Nucleus accumbens (tissue), 56 donors: ENCODE results near the gene FANCE.

Source experiments
- DNase-seq, 56 donors: peaks; one replicate each; lab custom pipeline; 2025; lab: John Stamatoyannopoulos, UW

Gene FANCE

DNA sequence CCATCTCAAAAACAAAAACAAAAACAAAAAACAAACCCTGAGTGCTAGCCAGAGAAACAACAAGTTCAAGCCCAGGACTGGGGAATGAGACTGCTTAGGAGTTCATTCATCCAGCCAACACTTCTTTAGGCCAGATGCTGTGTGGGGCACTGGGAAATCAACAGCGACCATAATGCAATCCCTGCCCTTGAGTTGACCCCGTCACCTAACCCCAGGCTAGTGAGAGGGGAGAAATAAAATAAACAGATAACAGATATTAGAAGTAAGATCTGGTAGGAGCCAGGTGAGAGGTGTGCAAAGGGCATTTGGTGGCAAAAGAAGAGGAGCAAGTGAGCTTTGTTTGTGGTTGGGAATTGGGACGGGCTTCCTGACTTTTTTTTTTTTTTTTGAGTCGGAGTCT, 11.2 kb downstream of the FANCE start:
- no peak for DNase-seq

DNA sequence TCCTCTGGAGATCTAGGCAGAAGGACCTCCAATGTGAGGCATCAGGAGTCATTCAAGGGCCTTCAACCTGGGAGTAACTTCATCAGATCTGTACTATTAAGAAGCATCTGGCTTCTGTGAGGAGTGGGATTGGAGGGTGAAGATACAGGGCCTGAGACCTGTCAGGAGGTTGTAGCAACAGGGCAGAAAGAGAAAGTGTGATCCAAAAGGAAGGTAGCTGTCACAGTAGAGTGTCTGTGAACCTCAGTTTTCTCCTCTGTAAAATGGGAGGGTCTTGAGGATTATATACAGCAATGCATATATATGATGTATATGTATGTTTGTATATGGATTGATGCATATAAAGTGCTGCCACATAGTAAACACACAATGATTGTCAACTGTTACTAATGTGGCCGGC, 13.5 kb downstream of the FANCE start:
- DNase-seq: no peak

DNA sequence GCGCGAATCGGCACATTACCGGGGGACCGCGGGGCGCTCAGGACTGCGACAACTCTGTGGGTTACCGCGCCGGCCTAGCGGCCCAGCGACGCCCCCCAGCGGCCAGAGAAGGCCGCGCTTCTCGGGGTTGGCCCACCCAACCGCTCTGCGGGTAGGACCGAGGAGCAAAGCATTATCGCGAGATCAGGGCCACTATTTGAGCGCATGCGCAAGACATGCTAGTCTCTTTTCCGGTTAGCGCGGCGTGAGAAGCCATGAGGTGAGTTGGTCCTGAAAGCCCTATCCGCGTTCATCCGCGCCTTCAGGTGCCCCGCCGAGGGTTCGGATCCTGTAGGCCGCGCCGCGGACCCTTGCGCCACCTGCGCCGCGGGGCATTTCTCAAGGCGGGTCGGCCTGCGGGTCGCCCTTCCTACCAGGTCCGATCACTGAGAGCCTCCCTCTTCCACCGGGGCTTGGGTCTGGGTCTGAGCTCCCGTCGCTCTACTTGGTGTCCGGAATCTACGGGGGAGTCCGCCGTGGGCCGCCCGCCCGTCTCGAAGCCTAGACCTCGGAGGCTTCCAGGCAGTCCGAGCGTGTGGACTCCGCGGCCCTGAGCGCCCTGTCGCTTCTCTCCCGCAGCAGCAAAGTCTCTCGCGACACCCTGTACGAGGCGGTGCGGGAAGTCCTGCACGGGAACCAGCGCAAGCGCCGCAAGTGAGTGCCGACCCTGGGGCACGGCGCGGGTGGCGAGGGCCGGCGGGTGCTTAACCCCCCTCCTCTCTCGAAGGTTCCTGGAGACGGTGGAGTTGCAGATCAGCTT, 16.2 kb downstream of the FANCE start, which contains the start of gene RPL10A:
TSS of gene RPL10A (plus strand) at position 221 of the 799 bp plus-strand sequence. CDS start at position 255, 34 bp downstream.
- peak; percentile 42 to 98 (median 92) for DNase-seq

DNA sequence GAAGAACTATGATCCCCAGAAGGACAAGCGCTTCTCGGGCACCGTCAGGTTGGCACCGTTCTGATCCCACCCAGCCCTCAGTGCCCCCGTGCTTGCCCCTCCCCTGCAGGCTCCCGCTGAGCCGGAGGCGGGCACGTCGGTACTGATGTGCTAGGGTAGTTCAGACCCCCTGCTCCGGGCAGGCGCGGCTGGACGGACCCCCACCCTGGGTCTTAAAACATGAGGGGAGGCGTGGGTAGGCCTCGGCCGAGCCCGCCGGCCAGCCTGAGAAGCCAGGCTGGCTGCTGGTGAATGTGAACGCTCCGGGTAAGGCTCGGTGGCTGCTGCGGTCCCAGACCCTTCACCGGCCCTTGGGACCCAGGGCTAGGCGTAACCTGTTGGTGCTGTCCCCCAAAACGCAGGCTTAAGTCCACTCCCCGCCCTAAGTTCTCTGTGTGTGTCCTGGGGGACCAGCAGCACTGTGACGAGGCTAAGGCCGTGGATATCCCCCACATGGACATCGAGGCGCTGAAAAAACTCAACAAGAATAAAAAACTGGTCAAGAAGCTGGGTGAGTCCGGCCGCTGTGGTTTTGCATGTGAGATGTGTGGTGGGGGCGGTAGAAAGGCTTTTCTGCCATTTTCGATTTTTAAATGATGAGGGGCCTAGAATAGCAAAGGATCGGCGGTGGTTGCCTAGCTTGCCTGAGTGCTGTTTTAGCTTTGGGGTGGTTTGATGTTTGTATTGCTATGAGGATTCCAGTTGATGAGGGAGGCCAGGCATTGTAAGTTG, 17.0 kb downstream of the FANCE start:
- peak in 16 of 56 donors; percentile 22 to 71 (median 60) for DNase-seq

DNA sequence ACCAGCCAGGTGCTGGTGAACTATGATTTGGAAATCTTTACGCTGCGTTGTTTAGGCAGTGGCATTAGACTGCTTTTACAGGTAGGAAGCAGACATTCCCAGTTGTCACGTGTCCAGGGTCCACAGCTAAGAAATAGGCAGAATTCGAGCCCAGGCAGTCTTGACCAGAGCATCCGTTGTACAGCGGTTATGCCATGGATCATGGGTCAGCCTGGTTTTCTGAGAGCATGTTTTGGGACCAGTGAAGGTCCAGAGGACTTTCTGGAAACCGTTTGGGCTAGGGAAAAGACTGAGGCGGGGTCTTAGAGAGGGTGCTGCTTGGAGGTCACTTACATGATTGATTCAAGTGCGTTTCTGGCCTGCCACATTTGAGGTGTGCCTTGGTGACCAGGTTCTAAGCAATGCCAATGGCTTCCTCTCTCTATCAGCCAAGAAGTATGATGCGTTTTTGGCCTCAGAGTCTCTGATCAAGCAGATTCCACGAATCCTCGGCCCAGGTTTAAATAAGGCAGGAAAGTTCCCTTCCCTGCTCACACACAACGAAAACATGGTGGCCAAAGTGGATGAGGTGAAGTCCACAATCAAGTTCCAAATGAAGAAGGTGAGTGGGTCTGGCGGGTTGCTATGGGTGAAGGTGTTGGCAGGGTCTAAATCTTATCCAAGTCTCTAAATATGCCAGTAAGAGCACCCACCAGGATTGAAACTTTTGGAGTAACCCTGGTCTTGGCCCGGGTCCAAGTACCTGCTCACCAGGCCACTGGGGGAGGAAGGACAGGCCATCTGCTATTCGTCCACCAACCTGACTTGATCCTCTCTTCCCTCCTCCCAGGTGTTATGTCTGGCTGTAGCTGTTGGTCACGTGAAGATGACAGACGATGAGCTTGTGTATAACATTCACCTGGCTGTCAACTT, 17.9 kb downstream of the FANCE start:
- DNase-seq: no peak

DNA sequence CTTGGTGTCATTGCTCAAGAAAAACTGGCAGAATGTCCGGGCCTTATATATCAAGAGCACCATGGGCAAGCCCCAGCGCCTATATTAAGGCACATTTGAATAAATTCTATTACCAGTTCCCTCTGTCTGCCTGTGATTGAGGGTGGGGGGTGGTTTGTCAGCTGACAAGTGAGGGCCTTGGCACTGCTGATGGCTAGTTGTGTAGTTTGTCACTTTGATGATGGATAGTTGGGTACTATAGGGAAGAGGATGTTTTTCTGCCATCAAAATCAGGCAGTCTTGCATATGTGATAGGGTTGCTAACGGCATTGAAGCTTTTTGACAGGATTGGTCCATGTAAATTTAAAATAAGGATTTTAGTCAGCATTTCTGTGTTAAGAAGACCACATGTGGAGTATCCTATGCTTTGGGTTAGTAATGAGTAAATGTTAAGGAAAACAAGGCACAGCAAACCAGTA, 18.6 kb downstream of the FANCE start:
- no peak for DNase-seq

DNA sequence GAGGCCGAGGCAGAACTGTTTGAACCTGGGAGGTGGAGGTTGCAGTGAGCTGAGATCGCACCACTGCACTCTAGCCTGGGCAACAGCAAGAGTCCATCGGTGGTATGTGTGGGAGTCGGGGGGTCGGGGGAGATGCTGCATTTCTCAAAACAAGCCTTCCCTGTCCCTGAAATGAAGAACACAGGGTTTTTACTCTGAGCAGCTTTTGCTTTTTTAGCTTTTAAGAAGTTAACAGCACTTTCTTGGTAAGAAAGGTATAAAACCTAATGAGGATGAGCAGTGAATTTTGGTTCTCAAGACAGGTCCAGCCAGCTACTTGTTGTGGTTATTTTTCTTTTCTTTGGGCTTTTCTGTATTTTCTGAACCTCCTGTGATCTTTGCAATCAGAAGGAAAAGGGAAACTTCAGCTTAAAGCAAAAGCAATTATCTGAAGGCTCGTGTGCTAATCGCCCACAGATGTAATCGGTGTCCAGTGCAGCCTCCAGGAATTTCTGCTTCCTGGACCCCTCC, 19.8 kb downstream of the FANCE start:
- no peak for DNase-seq

DNA sequence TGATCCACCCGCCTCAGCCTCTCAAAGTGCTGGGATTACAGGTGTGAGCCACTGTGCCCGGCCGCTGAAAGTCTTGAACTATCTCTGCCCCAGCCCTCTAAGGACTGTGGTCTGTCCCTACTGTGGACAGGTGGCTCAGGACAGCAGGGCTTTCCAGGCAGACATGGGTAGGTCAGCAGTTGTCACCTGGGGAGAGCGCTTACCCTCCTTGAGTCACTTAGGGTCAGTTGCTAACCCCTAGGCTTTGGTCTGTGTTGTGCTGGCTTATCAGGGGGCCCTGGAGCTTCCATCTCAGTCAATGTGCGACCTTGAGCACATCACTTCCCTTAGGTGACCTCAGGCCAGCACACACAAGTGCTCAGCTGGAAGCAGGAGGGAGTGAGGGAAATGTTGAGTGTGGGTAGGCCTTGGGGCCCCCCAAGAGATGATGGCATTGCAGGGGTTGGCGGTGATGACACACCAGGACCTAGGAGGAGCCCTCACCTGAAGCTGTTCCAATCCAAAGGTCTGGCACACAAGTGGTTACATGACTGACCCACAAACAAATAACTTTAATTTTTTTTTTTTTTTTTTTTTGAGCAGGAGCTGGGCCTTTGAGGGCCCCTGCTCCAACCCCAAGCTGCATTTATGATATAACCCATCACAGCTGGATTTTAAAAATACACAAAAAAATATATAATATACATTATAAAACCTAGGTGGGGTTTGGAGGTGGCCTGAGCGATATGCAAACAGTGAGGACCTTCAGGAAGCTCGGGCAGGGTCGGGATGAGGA, 21.1 kb downstream of the FANCE start:
- DNase-seq: no peak

DNA sequence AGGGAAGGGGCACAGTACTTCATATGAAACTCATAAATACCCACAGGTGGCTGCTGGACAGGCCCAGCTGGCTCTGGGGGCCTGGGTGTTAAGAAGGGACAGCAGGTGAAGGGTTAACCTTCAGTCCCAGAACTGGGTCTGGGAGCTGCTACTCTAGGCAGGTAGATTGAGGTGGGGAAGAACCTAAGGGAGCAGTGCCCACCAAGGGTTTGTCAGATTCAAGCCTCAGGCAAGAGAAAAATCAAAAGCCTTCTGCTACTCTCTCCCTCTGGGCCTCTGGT, 21.7 kb downstream of the FANCE start:
- DNase-seq: no peak

DNA sequence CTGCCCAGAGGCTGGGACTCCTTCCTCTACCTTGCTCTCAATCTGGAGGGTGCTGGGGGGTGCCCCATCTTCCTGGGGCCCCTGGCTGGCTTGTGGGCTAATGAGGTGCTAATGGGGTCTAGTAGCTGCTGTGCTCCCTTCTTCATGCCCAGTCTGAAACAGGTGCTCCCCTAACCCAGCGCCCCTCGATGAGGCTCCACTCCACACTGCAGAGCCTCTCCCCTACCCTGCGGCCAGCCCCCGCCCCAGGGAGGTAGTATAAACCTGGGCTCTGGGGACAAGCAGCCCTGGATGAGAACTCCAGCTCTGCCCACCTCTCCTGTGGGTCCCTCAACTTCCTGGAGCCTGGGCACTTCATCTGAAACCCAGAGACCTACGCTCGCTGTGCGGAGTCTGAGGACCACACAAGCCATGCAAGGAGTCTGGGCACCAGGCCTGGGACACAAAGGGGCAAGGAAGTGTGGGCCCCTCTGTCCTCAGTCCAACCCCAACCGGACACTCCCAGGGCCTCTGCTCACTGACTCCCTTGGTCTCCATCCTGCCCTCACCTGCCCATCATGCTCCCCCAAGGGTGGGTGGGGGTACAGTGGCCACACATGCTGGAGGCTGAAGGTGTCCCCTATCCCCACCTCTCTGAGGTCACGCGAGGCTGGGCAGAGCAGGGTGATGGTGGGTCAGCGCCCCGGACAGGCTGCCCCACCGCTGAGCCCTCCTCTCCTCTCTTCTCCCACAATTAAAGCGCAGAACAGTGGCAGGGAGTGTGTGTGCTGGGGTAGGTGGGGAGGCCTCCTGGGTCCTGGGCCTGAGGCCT, 22.2 kb downstream of the FANCE start:
- no peak for DNase-seq

DNA sequence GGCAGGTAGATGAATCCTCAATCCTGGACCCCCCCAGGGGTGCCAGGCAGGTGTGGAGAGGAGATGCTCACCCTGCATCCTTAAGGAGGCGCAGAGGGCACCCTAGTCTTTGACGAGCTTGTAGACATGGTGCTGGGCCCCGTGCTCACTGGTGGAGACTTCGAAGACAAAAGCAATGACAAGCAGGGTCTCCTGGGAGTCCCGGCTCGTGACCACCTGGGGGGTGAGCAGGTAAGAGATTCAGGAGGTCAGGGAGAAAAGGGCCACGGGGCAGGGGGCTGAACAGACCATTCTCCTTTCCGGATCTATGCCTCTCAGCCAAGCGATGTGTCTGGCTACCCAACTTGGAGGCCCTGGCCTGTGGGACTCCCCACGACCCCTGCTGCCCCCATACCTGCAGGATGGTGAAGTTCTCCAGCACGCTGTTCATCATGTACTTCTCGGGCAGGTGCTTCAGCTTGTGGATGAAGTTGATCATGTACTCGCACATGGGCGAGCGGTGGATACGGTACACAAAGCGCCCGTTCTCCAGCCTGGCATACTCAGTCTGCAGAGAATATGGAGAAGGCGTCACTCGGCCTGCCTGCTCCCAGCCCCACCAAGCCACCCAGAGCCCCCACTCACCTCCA, 22.9 kb downstream of the FANCE start:
- no peak for DNase-seq

DNA sequence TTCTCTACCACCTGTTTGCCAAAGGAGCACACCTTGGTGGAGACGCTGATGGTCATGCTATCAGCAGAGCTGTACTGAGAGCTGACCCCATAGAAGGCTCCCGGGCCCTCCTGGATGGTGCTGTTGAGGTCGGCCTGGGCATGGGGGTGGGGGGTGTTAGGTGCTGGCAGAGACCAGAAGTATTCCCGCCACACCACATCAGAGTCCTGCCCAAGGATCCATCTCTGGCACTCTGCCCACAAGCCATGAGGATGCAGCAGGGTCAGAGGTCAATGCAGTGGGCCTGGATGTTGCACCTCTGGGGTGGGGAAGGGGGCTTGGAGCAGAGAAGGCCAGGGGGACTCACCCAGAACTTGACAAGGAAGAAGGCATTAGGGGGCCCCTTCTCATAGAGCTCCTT, 23.4 kb downstream of the FANCE start:
- no peak for DNase-seq

DNA sequence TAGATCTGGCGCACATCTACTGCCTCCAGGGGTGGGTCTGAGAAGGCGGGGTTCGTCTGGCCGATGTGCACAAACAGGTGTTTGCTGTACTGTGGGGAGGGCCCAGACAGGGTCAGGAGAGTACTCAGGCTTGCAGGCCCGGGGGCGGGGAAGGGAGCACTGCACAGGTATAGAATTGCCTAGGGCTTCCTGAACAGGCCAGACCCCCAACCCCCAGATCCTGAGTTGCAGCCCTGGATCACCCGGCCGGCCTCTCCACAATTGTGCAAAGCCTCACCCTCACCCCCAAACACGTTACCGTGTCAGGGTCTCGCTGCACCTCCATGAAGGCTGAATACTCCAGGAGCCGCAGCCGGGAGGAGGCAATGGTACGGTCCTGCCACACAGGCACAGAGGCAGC, 23.9 kb downstream of the FANCE start:
- DNase-seq: no peak

DNA sequence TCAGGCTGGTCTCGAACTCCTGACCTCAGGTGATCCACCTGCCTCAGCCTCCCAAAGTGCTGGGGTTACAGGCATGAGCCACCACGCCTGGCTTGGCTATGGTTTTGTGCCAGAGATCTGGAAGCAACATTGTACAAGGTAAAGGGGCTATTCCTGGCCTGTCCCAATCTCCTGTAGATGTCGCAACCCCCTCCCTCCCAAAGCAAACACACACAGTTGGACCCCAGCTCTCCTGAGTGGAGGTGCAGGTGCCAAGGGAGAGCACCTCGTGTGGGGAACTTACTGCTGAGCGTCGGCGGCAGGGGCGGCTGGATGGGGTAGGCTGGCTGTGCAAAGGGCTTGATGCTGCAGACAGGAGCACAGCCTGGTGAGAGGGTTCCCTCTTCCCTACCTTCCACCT, 24.9 kb downstream of the FANCE start:
- DNase-seq: no peak

DNA sequence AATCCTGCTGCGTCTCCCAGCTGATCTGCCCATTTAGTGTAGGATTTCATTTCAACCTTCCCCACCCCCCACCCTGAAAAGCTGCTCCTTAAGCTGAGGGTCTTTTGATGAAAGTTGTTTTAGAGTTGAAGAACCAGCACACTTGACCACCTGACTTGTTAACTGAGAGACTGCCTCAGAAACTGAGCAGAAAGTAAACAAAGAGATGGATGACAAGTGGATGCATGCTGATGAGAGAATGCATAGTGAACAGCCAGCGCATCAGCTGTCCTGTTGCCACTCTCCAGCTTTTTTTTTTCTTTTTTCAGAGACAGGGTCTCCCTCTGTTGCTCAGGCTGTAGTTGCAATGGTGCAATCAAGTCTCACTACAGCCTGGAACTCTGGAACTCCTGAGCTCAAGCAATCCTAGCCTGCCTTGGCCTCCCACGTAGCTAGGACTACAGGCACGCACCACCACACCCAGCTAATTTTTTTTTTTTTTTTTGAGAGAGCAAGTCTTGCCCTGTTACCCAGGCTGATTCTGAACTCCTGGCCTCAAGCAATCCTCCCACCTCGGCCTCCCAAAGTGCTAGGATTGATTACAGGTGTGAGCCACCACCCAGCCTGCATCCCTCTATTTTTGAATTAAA, 25.5 kb downstream of the FANCE start:
- no peak for DNase-seq

DNA sequence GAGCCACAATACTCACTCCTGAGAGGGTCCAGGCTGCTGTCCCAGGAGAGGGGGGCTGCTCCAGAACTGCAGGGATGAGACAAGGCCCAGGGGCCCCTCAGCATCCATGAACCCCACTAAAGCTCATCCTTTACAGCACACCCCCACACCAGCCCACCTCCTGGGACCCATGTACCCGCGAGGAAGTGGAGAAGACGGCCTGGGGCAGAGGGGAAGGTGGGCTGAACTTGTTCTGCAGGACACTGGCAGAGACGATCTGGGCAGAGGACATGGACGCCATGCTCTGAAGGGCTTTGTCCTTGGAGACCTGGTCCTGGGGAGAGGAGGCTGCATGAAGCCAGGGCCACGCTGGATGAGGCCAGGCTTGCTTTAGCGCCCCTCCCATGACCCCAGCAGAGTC, 26.1 kb downstream of the FANCE start:
- no peak for DNase-seq

DNA sequence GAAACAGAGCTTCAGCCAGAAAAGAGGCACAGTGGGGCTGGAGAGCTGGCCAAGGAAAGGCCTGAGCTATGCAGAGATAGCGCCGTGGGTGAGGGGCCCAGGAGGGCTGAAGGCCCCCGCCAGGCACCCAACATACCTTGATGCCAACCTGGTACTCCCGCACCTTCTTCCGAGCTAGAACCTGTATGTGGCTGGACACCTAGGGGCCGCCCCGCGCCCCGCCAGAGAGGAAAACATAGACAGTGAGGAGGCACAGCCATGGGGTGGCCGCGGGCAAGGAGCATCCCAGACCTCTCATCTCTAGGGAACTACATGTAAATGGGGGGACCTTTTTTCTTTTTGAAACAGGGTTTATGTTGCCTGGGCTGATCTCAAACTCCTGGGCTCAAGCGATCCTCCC, 28.0 kb downstream of the FANCE start:
- no peak for DNase-seq

DNA sequence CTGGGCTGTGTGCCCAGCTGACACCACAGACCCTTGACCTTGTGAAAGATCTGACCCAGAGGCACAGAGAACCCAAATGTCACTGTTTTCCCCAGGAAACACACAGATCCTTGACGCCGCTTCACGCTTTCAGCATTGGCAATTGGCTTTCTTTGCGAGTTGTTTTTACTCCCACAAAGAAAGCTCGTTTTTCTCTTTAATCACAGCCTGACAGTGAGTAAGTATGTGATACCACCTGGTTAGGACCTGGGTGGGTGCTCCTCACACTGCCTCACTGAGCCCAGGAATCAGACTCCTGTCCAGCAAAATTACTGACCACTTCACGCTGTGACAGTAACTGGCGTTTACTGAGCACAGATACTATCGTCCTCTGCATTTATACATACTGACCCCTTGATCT, 29.1 kb downstream of the FANCE start:
- no peak for DNase-seq
